ENCODE measurements around the gene USH2A.

Gene USH2A

GRCh38 chr1:215971793-215972441 is 451.3 kb downstream of the USH2A start:
- no peak for DNase-seq (ENCODE audit: low read depth in 2 of 2, low spot score in 1 of 2)

- DNase-seq (ENCODE audit: low read depth in 2 of 2, low spot score in 1 of 2): no peak
Measured at GRCh38 chr1:215970406-215970805, 452.8 kb downstream of the USH2A start.

GRCh38 chr1:215963621-215964020 is 459.6 kb downstream of the USH2A start:
- DNase-seq (ENCODE audit: low read depth in 2 of 2, low spot score in 1 of 2): no peak

- no peak for DNase-seq (ENCODE audit: low read depth in 2 of 2, low spot score in 1 of 2)
Measured at GRCh38 chr1:215963040-215963439, 460.2 kb downstream of the USH2A start.

GRCh38 chr1:215958841-215959240 is 464.4 kb downstream of the USH2A start:
- DNase-seq (ENCODE audit: low read depth in 2 of 2, low spot score in 1 of 2): no peak

GRCh38 chr1:215957663-215958062 is 465.6 kb downstream of the USH2A start:
- no peak for DNase-seq (ENCODE audit: low read depth in 2 of 2, low spot score in 1 of 2)

GRCh38 chr1:215932558-215932957 is 490.7 kb downstream of the USH2A start:
- DNase-seq (ENCODE audit: low read depth in 2 of 2, low spot score in 1 of 2): no peak

GRCh38 chr1:215926670-215927069 is 496.6 kb downstream of the USH2A start:
- no peak for DNase-seq (ENCODE audit: low read depth in 2 of 2, low spot score in 1 of 2)

GRCh38 chr1:215923129-215923824 is 500.0 kb downstream of the USH2A start:
- DNase-seq (ENCODE audit: low read depth in 2 of 2, low spot score in 1 of 2): no peak

- DNase-seq (ENCODE audit: low read depth in 2 of 2, low spot score in 1 of 2): no peak
Measured at GRCh38 chr1:215911406-215911968, 511.8 kb downstream of the USH2A start.

- DNase-seq (ENCODE audit: low read depth in 2 of 2, low spot score in 1 of 2): no peak
Measured at GRCh38 chr1:215905493-215906115, 517.6 kb downstream of the USH2A start.

- DNase-seq (ENCODE audit: low read depth in 2 of 2, low spot score in 1 of 2): no peak
Measured at GRCh38 chr1:215900684-215901083, 522.6 kb downstream of the USH2A start.

- no peak for DNase-seq (ENCODE audit: low read depth in 2 of 2, low spot score in 1 of 2)
Measured at GRCh38 chr1:215899901-215900300, 523.3 kb downstream of the USH2A start.

- DNase-seq (ENCODE audit: low read depth in 2 of 2, low spot score in 1 of 2): no peak
Measured at GRCh38 chr1:215895893-215896292, 527.4 kb downstream of the USH2A start.

GRCh38 chr1:215895276-215895675 is 528.0 kb downstream of the USH2A start:
- DNase-seq (ENCODE audit: low read depth in 2 of 2, low spot score in 1 of 2): no peak

- DNase-seq (ENCODE audit: low read depth in 2 of 2, low spot score in 1 of 2): no peak
Measured at GRCh38 chr1:215894617-215895016, 528.6 kb downstream of the USH2A start.

GRCh38 chr1:215891266-215892057 is 531.8 kb downstream of the USH2A start:
- no peak for DNase-seq (ENCODE audit: low read depth in 2 of 2, low spot score in 1 of 2)

- no peak for DNase-seq (ENCODE audit: low read depth in 2 of 2, low spot score in 1 of 2)
Measured at GRCh38 chr1:215890438-215890837, 532.8 kb downstream of the USH2A start.

GRCh38 chr1:215889871-215890270 is 533.4 kb downstream of the USH2A start:
- no peak for DNase-seq (ENCODE audit: low read depth in 2 of 2, low spot score in 1 of 2)

GRCh38 chr1:215888159-215888558 is 535.1 kb downstream of the USH2A start:
- no peak for DNase-seq (ENCODE audit: low read depth in 2 of 2, low spot score in 1 of 2)

- no peak for DNase-seq (ENCODE audit: low read depth in 2 of 2, low spot score in 1 of 2)
Measured at GRCh38 chr1:215887627-215888026, 535.6 kb downstream of the USH2A start.

All from stimulated activated CD8-positive, alpha-beta memory T cell treated with anti-CD3 and anti-CD28 coated beads, Interleukin-4, amount 100 ng/mL, for 1 hour (primary cell).